HAP-1 (cell line): ENCODE measurements around the gene NHERF1.

Source experiments
- DNase-seq, 2 experiments: peaks; one replicate each; pipeline ENCODE4 v3.0.0-alpha.2; 2016 to 2020; ENCODE audit warnings: low spot score in 2 of 2
- H3K27me3 ChIP-seq: fragments of 250-450 bp; sonication (Bioruptor Pico); 2 replicates; pipeline ENCODE4 v1.5.1; 2020; ENCODE audit warnings: low read depth, mild to moderate bottlenecking, moderate library complexity
- H3K36me3 ChIP-seq: fragments of 250-450 bp; sonication (Bioruptor Pico); replicated peaks from 2 replicates; pipeline ENCODE4 v1.5.1; 2020; ENCODE audit warnings: mild to moderate bottlenecking
- H3K4me1 ChIP-seq: fragments of 250-450 bp; sonication (Bioruptor Pico); 2 replicates; pipeline ENCODE4 v1.5.1; 2020; ENCODE audit warnings: mild to moderate bottlenecking
- H3K4me3 ChIP-seq: fragments of 250-450 bp; sonication (Bioruptor Pico); 2 replicates; pipeline ENCODE4 v1.5.1; 2020; ENCODE audit warnings: mild to moderate bottlenecking, moderate library complexity
- H3K9me3 ChIP-seq: fragments of 250-450 bp; sonication (Bioruptor Pico); 2 replicates; pipeline ENCODE4 v1.5.1; 2020; ENCODE audit warnings: mild to moderate bottlenecking, moderate library complexity
- in situ Hi-C: fragments of 300-500 bp; cut with MboI; formaldehyde crosslinking; loops from 3 replicates; pipeline ENCODE4 v1.14.3; 2020; ENCODE audit warnings: low sequenced_read_pairs, inconsistent platforms, mixed read lengths

The NHERF1 gene

GRCh38 chr17:74759941-74760340 is 11.5 kb downstream of the NHERF1 start:
- H3K36me3 ChIP-seq, result no peaks in the 10 kb centered on the region
- peaks cover 10% of the 10 kb centered on the region for H3K4me1 ChIP-seq
- in situ Hi-C loops, result no loop called here
- H3K27me3 ChIP-seq, result no peaks in the 10 kb centered on the region
- H3K4me3 ChIP-seq, result no peak overlapping the region
- DNase-seq, result peak; percentile 11 to 53
- no peaks in the 10 kb centered on the region for H3K9me3 ChIP-seq

- H3K4me1 ChIP-seq, result peaks cover 10% of the 10 kb centered on the region
- H3K4me3 ChIP-seq, result no peak overlapping the region
- in situ Hi-C loops, result no loop called here
Observed at GRCh38 chr17:74760404-74761105, 12.1 kb downstream of the NHERF1 start.

GRCh38 chr17:74761419-74761818 is 13.0 kb downstream of the NHERF1 start:
- H3K9me3 ChIP-seq, result no peaks in the 10 kb centered on the region
- H3K27me3 ChIP-seq, result no peaks in the 10 kb centered on the region
- in situ Hi-C loops, result no loop called here
- no peaks in the 10 kb centered on the region; the same call in 1 of the 2 replicates for H3K36me3 ChIP-seq
- H3K4me1 ChIP-seq, result peaks cover 10% of the 10 kb centered on the region
- DNase-seq, result no peak
- no peak overlapping the region for H3K4me3 ChIP-seq

More at GRCh38 chr17:74760404-74761105, 12.1 kb downstream of the NHERF1 start:
- no peaks in the 10 kb centered on the region for H3K36me3 ChIP-seq
- H3K27me3 ChIP-seq, result no peaks in the 10 kb centered on the region
- peak in 1 of 2 experiments; percentile 42 for DNase-seq
- no peaks in the 10 kb centered on the region for H3K9me3 ChIP-seq

GRCh38 chr17:74761931-74762330 is 13.5 kb downstream of the NHERF1 start:
- in situ Hi-C loops, result no loop called here
- DNase-seq, result no peak
- H3K4me1 ChIP-seq, result peaks cover 10% of the 10 kb centered on the region

GRCh38 chr17:74763565-74764387 is 15.3 kb downstream of the NHERF1 start:
- Histone ChIP-seq H3K36me3 (no peaks in the 10 kb centered on the region; the same call in none of the 2 replicates), H3K27me3 (no peaks in the 10 kb centered on the region), H3K9me3 (no peaks in the 10 kb centered on the region), H3K4me1 (peaks cover 10% of the 10 kb centered on the region; the same call in 1 of the 2 replicates), H3K4me3 (no peak overlapping the region)
- in situ Hi-C loops, result no loop called here
- no peak for DNase-seq

More at GRCh38 chr17:74761931-74762330, 13.5 kb downstream of the NHERF1 start:
- Histone ChIP-seq H3K36me3 (no peaks in the 10 kb centered on the region; the same call in 1 of the 2 replicates), H3K27me3 (no peaks in the 10 kb centered on the region), H3K4me3 (no peak overlapping the region), H3K9me3 (no peaks in the 10 kb centered on the region)

- H3K9me3 ChIP-seq, result no peaks in the 10 kb centered on the region
- no peak for DNase-seq
- in situ Hi-C loops, result no loop called here
- no peaks in the 10 kb centered on the region for H3K27me3 ChIP-seq
- no peak overlapping the region for H3K4me3 ChIP-seq
- no peaks in the 10 kb centered on the region; the same call in none of the 2 replicates for H3K36me3 ChIP-seq
- peaks cover 7% of the 10 kb centered on the region; the same call in 1 of the 2 replicates for H3K4me1 ChIP-seq
Observed at GRCh38 chr17:74764751-74765286, 16.4 kb downstream of the NHERF1 start.

GRCh38 chr17:74766413-74766812 is 18.0 kb downstream of the NHERF1 start:
- Histone ChIP-seq H3K36me3 (peaks cover 12% of the 10 kb centered on the region), H3K4me3 (no peak overlapping the region), H3K27me3 (no peaks in the 10 kb centered on the region), H3K4me1 (no peaks in the 10 kb centered on the region), H3K9me3 (no peaks in the 10 kb centered on the region)
- in situ Hi-C loops, result no loop called here
- DNase-seq, result no peak

GRCh38 chr17:74767111-74767516 is 18.7 kb downstream of the NHERF1 start:
- in situ Hi-C loops, result no loop called here
- Histone ChIP-seq H3K36me3 (peaks cover 19% of the 10 kb centered on the region), H3K27me3 (no peaks in the 10 kb centered on the region), H3K4me3 (no peak overlapping the region), H3K9me3 (no peaks in the 10 kb centered on the region), H3K4me1 (no peaks in the 10 kb centered on the region)
- no peak for DNase-seq

GRCh38 chr17:74768069-74768762 is 19.8 kb downstream of the NHERF1 start:
- no peak for DNase-seq
- H3K4me3 ChIP-seq, result no peak overlapping the region
- H3K36me3 ChIP-seq, result peaks cover 30% of the 10 kb centered on the region
- H3K4me1 ChIP-seq, result no peaks in the 10 kb centered on the region
- H3K9me3 ChIP-seq, result no peaks in the 10 kb centered on the region
- in situ Hi-C loops, result no loop called here
- H3K27me3 ChIP-seq, result no peaks in the 10 kb centered on the region

- Histone ChIP-seq H3K9me3 (no peaks in the 10 kb centered on the region), H3K27me3 (no peaks in the 10 kb centered on the region), H3K36me3 (peaks cover 35% of the 10 kb centered on the region), H3K4me1 (no peaks in the 10 kb centered on the region), H3K4me3 (no peak overlapping the region)
- in situ Hi-C loops, result no loop called here
- no peak for DNase-seq
Observed at GRCh38 chr17:74768763-74769114, 20.3 kb downstream of the NHERF1 start.

- no peaks in the 10 kb centered on the region for H3K27me3 ChIP-seq
- no peaks in the 10 kb centered on the region for H3K9me3 ChIP-seq
- in situ Hi-C loops, result no loop called here
- DNase-seq, result no peak
- no peak overlapping the region for H3K4me3 ChIP-seq
- no peaks in the 10 kb centered on the region for H3K4me1 ChIP-seq
- peaks cover 38% of the 10 kb centered on the region for H3K36me3 ChIP-seq
Observed at GRCh38 chr17:74769266-74769855, 20.9 kb downstream of the NHERF1 start.

GRCh38 chr17:74769856-74770497 is 21.5 kb downstream of the NHERF1 start:
- Histone ChIP-seq H3K4me1 (no peaks in the 10 kb centered on the region), H3K9me3 (no peaks in the 10 kb centered on the region), H3K4me3 (no peak overlapping the region), H3K27me3 (no peaks in the 10 kb centered on the region), H3K36me3 (peaks cover 38% of the 10 kb centered on the region)
- no peak for DNase-seq
- in situ Hi-C loops, result no loop called here
